Activated CD4-positive, CD25-positive, alpha-beta regulatory T cell treated with anti-CD3 and anti-CD28 coated beads, Interleukin-2, amount 50 U/mL, for 72 hours (primary cell): ENCODE measurements around the gene MAGI2.

Source experiments
- DNase-seq: peaks from one replicate; pipeline ENCODE4 v3.0.0; 2021

MAGI2 gene

DNA sequence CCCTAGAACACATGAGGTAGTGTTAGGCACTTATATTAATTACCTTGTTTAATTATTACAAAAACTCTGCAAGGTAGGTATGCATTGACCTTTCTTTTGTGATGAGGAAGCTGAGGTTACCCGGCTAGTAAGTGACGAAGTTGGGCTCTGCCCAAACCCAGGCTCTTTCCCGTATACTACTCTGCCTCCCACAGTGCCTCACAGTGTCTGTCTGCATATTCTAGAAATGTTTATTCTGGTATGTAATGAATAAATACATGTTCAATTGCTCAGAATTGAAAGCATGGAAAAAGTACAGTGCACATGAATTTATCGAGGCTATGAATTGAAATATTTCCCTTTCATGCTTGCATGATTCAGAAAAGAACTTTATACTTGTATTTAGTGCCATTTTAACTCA lies 1350.0 kb downstream of the MAGI2 start:
- no peak for DNase-seq

DNA sequence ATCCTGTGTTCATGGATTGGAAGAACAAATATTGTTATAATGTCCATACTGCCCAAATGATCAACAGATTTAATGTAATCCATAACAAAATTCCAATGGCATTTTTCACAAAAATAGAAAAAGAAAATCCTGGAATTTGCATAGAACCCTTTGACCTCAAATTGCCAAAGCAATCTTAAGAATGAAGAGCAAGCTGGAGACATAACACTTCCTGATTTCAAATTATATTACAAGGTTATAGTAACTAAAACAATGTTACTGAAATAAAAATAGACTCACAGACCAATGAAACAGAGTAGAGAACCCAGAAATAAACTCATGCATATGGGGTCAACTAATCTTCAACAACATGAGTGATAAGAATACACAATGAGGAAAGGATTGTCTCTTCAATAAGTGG lies 1352.4 kb downstream of the MAGI2 start:
- no peak for DNase-seq

DNA sequence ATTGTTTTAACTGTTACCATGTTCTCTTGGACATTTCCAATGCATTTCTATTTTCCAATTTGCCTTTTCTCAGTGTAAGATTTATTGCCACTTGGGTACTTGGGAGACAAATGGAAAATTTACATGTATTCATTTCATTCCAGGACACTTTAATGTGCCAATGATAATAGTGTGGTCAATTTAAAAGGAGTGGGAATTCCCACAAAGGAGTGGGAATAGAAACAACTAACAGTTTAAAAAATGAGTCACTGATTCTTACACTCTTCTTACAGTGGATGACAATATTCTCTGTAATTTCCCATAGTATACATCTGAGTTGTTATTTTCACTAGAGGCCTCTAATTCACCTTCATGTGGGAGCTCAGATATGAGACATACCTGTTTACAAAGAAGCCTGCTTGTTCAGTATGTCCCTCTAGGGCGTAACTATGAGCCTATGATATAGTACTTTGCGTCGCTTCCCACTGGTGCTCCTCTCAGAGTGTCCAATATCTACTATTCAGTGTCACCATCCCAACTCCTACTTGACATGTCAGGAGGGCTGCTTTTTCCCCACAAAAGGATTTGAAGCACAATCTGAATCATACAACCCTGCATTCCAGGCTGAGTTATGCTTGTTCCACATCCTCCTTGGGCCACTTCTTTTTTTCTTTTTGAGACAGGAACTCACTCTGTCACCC lies 1353.6 kb downstream of the MAGI2 start:
- DNase-seq, result no peak

DNA sequence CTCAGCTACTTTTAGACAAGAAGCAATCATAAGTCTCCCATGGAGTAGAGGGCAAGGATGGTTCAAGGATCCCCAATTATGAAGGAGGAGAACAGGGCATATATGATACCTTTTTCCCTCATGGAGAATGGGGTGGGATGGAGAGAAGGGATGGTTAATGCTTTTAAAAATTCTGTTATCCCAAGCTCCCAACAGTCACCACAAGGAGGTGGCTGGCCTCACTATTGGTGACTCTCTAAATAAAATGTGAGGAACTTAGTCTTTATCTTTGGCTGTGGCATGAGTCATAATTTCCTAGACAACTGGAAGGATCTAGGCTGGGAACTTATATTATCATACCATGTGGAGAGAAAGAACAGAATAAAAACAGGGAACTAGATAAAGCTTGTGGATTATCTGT lies 1357.9 kb downstream of the MAGI2 start:
- no peak for DNase-seq

DNA sequence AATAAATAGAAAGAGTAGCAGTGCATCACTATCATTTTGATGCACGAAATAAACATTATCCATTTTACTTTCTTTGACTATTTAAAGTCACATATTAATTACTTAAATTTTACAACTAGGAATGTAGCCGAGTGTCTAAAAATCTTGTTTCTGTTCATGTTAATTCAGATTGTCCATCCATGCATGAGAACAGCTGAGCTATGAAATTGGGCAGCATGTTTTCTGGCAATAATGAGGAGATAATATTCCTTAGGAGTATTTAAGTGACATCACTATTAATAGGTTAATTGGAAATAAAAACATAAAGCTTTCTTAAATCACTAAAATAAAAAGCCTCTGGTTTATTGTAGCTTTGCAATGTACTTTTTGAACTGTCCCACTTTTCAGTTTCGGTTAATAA lies 1361.1 kb downstream of the MAGI2 start:
- no peak for DNase-seq

DNA sequence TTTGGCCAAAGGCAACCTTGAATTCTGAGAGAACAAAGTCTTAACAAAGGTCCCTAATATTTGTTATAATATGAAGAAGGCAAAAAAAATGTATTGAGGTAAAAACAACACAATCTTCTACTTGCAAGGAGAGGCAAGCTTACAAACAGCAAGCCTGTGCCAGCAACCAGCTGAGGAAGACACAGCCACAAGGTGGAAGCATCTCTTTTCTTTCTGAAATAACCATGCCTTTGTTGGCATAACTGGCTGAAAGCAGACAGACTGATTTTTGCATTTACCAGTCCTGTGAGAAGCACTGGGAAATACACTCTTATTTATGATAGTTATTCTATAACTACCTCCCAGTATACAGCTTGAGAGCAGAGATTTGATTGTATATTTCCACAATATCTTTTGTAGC lies 1362.9 kb downstream of the MAGI2 start:
- DNase-seq, result no peak

DNA sequence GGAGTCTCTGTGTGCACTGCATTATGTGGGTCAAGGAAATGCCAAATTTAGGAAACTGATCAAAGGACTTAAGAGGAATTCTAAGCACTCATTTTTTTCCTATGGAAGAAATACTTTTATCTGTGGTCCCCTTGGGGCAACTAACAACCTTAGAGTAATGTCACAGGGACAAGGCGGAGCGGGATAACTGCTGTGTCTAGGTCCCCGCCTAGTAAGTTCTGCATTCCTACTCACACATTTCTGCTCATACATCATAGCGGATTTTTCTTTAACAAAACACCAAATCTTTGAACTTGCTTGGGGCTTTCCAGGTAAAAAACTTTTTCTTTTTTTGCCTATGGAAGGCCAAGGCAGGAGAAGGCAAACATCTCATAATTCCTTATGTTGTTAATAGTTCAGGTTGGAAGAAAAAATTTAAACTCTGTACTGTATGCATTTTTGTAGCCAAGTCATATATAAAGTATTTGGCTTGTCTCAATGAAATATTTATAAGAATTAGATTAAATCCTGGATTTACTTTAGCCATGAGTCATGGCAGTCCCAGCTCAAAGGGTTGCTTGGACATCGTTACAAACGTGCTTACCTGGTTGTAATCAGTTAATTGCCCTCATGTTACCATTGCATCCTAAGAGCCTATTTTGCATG lies 1369.9 kb downstream of the MAGI2 start:
- DNase-seq, result no peak

DNA sequence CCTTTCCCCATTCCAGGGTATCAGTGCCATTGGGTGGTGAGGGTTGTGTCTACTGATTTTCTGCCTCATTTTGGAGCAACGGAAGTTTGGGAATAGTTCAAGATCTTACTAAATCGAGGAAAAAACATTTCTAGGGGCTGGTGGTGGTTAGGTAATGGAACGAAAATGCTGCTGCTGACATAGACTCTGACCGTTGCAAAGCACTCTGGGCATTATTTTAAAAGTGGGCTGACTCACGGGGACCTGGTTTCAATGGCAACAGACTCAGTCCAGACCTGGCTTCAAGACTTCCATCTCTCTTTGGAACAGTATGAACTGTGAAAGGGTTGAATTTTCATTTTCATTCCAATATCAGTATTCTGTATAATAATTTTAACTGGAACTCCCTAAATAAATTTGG lies 1370.9 kb downstream of the MAGI2 start:
- no peak for DNase-seq

DNA sequence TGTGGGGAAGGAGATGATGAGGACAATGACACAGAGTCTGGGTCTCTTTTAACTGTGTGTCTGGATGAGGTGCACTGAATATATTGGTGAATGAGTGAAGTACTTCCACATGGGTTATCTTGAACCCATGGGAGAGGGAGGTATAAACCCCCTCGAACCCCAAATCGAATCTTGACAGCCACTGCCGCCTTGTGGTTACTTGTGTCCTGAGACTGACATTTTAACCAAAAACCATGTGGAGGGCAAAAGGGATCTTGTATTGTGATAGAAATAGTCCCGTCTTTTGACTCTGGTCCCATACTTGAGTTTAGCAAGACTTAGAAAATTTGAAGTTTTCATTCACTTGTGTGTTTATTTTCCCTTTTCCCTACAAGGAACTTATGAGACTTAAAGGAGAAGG lies 1371.6 kb downstream of the MAGI2 start:
- no peak for DNase-seq

DNA sequence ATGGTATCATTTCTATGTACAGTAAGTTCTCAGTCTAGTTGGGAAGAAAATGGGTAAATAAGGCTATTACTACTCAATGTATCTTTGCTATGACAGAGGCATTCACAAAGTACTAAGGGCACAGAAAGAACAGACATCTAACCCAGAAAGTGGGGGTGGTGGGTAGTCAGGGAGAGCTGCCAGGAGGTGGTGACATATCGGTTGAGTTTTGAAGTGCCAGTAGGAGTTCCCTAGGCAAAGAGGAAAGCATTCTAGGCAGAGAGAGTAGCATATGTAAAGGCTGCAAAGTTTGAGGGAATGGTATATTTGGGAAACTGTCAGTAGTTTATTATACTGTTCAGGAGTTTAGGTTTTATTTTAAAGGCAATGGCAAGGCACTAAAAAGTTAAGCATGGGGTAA lies 1372.1 kb downstream of the MAGI2 start:
- DNase-seq, result no peak

DNA sequence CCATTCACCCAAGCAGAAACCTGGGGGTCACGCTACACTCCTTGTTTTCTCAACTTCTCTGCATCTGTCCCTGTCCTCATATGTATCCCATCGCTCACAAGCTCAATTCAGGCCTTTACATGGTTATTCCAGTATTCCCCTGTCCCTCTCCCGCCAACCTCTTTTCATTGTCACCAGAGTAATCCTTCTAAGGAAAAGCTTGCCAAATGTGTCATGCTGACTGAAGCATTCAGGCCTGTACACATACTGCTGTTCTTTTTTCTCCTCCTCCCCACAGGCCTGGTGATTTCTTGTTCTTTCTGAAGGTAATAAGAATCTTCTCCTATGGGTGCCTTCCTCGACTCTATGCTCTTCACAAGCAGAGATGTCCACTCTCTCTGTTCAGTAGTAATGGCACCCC lies 1372.7 kb downstream of the MAGI2 start:
- no peak for DNase-seq

DNA sequence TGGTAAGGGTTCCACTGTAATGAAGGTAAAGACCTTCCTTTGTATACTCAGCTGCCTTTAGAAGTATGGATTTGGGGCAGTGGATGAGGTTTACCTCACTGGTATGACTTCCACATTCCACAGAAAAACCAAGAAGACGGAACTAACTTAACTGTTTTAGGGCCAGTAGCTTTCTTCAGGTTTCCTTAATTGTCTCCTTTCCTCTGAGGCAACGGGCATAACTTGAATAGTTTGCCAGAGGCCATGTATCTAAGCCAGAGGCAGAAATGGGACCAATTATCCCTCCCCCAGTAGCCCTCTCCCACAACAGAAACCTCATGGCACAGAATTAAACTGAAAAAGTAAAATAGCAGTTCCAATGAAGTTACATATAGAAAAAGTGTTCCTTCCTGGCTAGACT lies 1373.2 kb downstream of the MAGI2 start:
- no peak for DNase-seq

DNA sequence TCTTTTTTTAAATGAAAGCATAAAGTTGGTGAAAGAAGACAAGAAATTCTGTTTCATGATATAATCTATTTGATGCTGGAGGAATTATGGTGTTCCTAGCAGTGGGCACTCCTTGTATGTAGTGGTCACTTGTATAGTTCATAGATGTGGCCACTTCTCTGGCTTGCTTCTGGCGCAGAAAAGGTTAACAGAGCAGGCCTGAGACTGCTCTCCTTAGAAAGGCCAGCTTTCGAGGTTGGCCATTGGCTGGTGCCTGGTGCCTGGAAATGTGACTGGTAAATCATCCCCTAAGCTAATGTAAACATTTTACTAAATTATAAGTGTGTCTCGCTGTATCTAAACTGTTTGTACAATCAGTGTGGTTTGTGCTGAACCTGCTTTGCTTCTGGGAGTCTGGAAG lies 1378.8 kb downstream of the MAGI2 start:
- DNase-seq, result no peak

DNA sequence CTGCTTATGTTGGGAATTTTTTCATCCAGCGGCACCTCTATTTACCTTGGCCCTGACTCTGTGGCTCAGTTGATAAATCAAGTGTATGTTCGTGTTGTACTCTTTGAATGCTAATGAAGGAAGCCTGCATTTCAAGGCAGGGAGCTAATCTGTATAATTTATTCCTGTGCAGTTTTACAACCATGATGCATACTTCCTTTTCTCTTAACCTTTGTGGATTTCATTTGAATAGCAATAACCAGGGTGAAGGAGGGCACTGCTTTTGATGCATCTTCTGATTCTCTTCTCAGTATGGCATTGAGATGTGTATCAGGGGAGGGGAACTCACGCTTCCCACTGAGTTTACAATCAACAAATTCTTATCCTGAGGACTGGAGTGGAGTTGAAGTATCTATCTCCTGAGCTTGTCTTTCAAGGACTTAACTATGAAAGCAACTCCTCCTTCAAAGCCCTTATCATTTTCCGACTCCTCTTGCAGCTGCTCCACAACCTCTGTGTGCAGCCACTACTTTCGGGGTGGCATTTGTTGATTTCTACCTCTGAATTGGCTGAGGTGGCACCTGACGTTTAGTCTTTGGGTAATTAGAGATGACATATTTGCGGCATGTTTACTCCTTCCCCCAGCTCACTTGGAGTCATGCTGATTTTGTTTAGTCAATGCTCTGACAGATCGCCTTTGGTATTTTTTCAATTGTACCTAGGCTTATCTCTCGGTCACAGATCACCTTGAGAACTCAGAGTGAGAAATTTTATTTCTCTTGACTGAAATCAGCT lies 1379.7 kb downstream of the MAGI2 start:
- no peak for DNase-seq

DNA sequence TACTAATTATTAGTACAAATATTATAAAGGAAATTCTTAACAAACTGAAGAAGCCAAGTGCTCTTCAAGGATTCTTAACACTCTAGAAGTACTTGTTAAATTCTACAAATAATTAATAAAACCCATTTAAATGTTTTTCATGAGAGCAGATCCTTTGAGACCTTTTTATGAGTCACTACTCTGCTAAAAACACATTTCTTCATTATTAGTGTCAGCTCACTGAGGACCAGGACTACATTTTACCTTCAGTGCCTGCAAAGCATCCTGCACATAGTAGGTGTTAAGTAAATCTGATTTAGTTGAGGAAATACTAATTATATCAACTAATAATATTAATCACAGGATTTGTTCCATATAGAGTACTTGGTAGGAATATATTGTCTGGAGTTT lies 1381.3 kb downstream of the MAGI2 start:
- no peak for DNase-seq

DNA sequence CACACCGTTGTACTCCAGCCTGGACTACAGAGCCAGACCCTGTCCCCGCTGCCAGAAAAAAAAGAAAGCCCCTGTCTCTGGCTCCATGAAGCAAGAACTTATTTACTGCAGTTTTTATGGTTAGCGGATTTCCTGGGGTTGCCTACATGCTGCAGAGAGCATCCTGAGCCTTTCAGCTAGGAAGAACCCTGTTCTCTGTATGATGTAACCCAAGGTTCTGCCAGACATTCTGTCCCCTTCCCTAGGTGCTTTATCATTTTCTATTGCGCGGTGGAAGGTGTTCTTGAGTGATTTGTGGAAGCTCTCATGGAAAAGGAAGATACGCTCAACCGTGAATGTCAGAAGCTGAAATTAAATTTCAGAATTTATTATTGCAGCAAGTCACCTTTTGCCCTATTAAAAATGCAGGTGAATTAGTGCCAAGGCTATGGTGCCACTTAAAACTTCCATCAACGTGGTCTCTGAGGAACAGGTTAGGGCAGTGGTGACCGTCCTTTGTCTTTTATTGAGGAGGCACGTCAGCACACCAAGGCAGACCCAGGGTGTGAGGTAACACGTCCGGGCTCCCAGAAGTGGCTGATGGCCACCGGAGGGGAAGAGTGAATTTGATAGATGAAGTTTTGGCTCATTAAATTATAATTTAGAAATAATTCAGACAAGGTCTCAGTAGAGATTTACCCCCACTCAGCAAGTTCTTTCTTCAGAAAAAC lies 1381.8 kb downstream of the MAGI2 start:
- no peak for DNase-seq

DNA sequence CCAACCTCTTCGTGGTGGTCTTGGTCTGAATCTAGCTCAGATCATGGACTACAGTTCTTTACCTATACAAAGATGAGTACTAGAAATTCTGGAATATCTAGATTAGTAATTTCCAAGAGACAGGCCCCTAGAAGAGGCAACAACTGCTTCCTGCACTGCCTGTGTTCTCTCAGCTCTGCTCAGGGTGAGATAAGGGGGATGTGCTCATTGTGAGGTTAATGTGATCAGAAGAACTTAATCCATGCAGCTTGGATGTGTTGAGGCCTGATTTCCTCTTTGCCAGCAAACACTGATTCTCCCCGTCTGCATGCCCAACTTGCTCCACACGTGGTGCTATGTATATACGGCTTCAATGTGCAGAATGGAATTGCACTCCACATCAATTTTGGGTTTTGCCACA lies 1386.9 kb downstream of the MAGI2 start:
- no peak for DNase-seq

DNA sequence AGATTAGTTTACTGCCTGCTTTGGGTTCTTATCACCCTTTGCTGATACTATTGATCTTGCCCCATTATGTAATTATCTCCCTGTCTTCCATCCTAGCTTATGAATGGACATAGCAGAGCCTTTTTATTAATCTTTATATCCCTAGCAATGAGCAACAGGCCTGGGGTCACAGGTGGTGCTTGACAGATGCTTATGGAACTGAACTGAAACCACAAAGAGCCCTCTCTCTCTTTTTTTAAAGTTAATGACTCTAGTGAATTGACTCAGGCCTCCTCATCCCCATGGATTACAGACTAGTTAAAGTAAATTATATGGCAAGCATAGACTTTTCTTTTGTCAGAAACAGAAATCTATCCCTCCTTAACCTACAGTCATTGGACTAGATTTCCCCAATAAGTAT lies 1389.7 kb downstream of the MAGI2 start:
- DNase-seq, result no peak

DNA sequence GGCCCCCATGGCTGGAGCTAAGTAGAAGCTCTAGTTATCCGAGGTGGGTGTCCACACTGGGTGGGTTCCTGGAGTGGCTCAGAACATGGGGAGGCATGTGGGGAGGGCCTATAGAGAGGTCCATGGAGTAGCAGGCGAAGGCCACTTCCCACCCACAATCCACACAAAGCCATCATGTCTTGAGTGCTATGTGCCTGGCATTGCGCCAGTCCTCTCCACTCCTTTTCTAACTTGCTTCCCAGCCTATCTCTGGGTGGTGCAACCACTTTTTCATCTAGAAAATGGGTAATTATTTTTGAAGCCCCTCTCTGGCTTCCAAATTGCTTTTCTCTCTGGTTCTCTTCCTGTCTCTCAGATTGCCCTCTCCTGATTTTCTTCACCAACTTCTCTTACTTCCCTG lies 1391.3 kb downstream of the MAGI2 start:
- DNase-seq, result no peak

DNA sequence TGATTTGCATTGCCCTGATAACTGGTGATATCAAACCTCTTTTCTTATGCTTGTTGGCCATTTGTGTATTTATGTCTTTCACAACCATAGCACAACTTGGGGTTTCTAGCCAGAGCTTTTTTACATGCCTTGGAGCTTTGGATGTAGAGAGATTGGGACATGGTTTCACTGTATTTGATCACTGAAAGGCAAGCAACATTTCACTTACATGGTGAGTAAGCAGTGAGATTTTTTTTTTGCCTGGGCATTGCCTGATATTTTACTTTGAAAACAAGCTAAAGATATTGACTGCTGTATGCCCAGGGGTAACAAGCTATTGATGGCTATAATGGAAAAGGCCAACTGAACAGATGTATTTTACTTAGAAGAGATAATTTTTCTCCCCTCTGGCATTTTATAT lies 1395.9 kb downstream of the MAGI2 start:
- DNase-seq, result no peak

DNA sequence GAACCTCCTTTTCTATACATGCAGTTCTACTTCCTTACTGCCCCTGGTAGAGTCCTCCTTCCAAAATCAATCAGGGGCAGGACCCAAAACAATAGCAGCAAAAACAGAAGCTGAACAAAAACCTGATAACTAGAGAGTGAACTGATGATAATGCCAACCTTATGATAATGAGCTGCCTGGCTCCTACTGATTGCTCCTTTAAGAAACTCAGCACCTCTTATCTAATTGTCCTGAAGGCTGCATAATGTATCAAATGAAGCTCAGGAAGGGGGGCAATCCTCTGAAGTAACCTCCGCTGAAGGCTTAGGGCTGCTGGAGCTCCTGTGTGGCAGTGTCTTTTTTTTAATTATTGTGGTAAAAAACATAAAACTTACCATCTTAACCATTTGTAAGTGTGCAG lies 1397.9 kb downstream of the MAGI2 start:
- no peak for DNase-seq

DNA sequence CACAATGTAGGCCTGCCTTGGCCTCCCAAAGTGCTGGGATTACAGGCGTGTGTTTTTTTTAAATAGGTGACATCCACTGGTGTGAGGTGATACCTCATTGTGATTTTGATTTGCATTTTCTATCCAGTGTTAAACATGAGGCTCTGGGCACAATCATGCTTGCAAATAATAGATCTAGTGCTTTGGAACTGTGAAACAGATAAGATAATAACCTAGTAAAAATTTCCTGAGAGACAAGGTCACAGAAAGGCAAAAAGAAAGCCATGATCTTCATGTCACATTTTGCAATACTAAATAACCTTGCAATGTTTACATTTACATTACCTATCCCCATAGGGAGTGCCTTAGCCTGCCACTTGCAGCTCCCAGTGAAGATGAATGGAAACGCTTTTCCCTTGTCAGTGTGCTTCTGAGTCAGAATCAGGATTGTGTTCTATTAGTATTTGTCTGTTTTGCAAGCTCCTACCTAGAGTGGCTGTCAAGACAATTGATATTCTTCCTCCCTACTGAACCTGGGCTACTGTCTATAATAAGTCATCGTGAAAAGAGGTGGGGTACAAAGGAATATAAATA lies 1398.4 kb downstream of the MAGI2 start:
- no peak for DNase-seq

DNA sequence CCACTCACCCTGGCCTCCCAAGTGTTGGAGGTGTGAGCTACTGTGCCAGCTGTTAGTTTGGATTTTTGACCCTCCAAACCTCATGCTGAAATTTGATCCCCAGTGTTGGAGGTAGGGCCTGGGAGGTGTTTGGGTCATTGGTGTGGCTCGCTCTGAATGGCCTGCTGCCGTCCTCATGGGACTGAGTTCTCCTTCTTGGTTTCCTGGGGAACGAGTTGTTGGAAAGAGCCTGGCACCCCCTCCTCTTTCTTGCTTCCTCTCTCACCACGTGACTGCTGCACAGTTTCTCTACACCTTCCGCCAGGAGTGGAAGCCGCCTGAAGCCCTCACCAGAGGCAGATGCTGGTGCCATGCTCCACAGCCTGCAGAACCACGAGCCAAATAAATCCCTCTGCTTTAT lies 1401.4 kb downstream of the MAGI2 start:
- DNase-seq, result no peak
